H1 (cell line): ENCODE results near the gene DRAM2. TPM values are rescaled to one million over a fixed set of nuclear protein-coding genes. Genes with fewer than 3 reads are reported as not detected.

ENCODE experiments used
- CREB1 ChIP-seq: IDR thresholded peaks from 2 replicates; pipeline ENCODE4 v1.6.1; 2012; ENCODE audit warnings: inconsistent platforms
- RAD21 ChIP-seq, 2 experiments: IDR thresholded peaks in 1 of 2; conservative IDR thresholded peaks in 1 of 2; 2 replicates each; pipeline ENCODE4 v1.6.1; 2011; ENCODE audit warnings: low read depth in 2 of 2, low read length in 2 of 2, improper control_type of control experiment in 1 of 2, inconsistent platforms in 1 of 2, mild to moderate bottlenecking in 1 of 2, moderate library complexity in 1 of 2
- TEAD4 ChIP-seq: IDR thresholded peaks from 2 replicates; pipeline ENCODE4 v1.6.1; 2012; ENCODE audit warnings: low read depth, low read length, inconsistent platforms, mixed read lengths
- polyA plus RNA-seq, 7 experiments: library from polyadenylated mRNA; depleted of rRNA in 3 of 7; stranded (reverse) in 5 of 7; unstranded in 2 of 7; fragments of >200 nt in 5 of 7; fragments of 200-250 nt in 2 of 7; gene quantifications; 1 replicate in 5 of 7; 2 replicates in 1 of 7; 4 replicates in 1 of 7; pipeline versions ENCODE4 v1.2.1 to v1.2.3, GENCODE V29; 2011 to 2013; ENCODE audit warnings: missing spikeins in 2 of 7, mixed read lengths in 2 of 7
- total RNA-seq: library from RNA; stranded (reverse); fragmentation: NEBNext Ultra II Directional; extraction: Animal tissue kit (Norgen Biotek cat#: 25700); gene quantifications from 2 replicates; pipeline ENCODE4 v1.2.1, GENCODE V29; 2021

Gene DRAM2
- total and polyA plus RNA-seq, 2 of the 8 experiments (the other 6 are each of a cell fraction or from before 2014, with no cell fraction given), result 35.2 to 68.2 TPM

DNA sequence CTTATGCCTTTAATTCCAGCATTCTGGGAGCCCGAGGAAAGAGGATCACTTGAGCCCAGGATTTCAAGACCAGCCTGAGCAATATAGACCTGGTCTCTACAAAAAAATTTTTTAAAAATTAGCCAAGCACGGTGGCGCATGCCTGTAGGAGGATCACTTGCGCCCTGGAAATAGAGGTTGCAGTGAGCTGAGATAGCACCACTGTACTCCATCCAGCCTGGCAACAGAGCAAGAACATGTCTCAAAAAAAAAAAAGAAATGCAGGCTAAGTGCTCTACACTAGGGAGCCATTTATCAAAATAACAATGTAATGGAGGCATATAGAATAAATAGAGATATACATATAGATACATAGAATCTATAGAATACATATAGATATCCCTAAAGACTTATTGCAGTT lies 23.5 kb upstream of the DRAM2 start (continued):
- TF ChIP-seq RAD21 (IDR thresholded peaks at IDR 0.05 in 1 of 2, conservative IDR thresholded peaks at IDR 0.05 in 1 of 2; ENCODE audit: low read depth in 2 of 2, low read length in 2 of 2), result no peak
- no peak for TF ChIP-seq CREB1
- no peak for TF ChIP-seq TEAD4
